Osteoblast (primary cell): ENCODE measurements around the gene EEF1AKMT1. TPM values are rescaled to one million over a fixed set of nuclear protein-coding genes. Genes with fewer than 3 reads are reported as not detected.

Experiments used
- DNase-seq: peaks from one replicate; pipeline ENCODE4 v3.0.0; 2011; ENCODE audit warnings: low spot score, mixed read lengths; ENCODE audit not compliant: insufficient read length; ENCODE audit errors: missing footprints
- H2AFZ ChIP-seq: 2 replicates; pipeline ENCODE4 v1.6.0; 2011; ENCODE audit warnings: mild to moderate bottlenecking, low read length
- H3K27ac ChIP-seq: 2 replicates; pipeline ENCODE4 v1.5.1; 2011; ENCODE audit warnings: mild to moderate bottlenecking, low read depth, low read length, moderate library complexity
- H3K27me3 ChIP-seq: 2 replicates; pipeline ENCODE4 v1.6.0; 2012; ENCODE audit warnings: mild to moderate bottlenecking, control low read depth, inconsistent platforms, low read length, moderate library complexity; ENCODE audit not compliant: insufficient read depth
- H3K36me3 ChIP-seq: 2 replicates; pipeline ENCODE4 v1.5.1; 2011; ENCODE audit warnings: mild to moderate bottlenecking, low read length, control low read depth, moderate library complexity; ENCODE audit not compliant: insufficient read depth
- H3K4me1 ChIP-seq: 2 replicates; pipeline ENCODE4 v1.5.1; 2011; ENCODE audit warnings: mild to moderate bottlenecking, low read length, control low read depth, moderate library complexity; ENCODE audit not compliant: insufficient read depth
- H3K4me2 ChIP-seq: 2 replicates; pipeline ENCODE4 v1.6.0; 2011; ENCODE audit warnings: mild to moderate bottlenecking, low read length; ENCODE audit not compliant: insufficient read depth
- H3K4me3 ChIP-seq: fragments of 200-600 bp; sonication (generic); 3 replicates; pipeline ENCODE4 v1.5.1; 2012; ENCODE audit warnings: mild to moderate bottlenecking, low read length, inconsistent platforms; ENCODE audit not compliant: insufficient read depth
- H3K79me2 ChIP-seq: 2 replicates; pipeline ENCODE4 v1.6.0; 2012; ENCODE audit warnings: mild to moderate bottlenecking, low read length, control low read depth, inconsistent platforms; ENCODE audit not compliant: insufficient read depth
- H3K9me3 ChIP-seq: 2 replicates; pipeline ENCODE4 v1.5.1; 2011; ENCODE audit warnings: low read depth, low read length, control low read depth
- H4K20me1 ChIP-seq: 2 replicates; pipeline ENCODE4 v1.6.0; 2012; ENCODE audit warnings: mild to moderate bottlenecking, low read length, control low read depth; ENCODE audit not compliant: insufficient read depth
- CTCF ChIP-seq: IDR thresholded peaks from 2 replicates; pipeline ENCODE4 v1.5.1; 2011; ENCODE audit warnings: mild to moderate bottlenecking, low read depth, low read length, moderate library complexity; ENCODE audit errors: extremely low read depth
- total RNA-seq: library from RNA; depleted of rRNA; stranded (reverse); fragments of >200 nt; gene quantifications from 2 replicates; pipeline ENCODE4 v1.2.3, GENCODE V29; 2012

EEF1AKMT1 gene
- total RNA-seq, 1 donor, result 7.6 TPM

- Histone ChIP-seq H3K27me3 (no peaks in the 10 kb centered on the region), H3K4me2 (no peak overlapping the region), H2AFZ (no peak overlapping the region), H3K4me3 (no peak overlapping the region), H3K36me3 (peaks cover 18% of the 10 kb centered on the region), H3K9me3 (no peaks in the 10 kb centered on the region), H3K27ac (no peak overlapping the region), H4K20me1 (no peaks in the 10 kb centered on the region), H3K79me2 (no peaks in the 10 kb centered on the region), H3K4me1 (peaks cover 7% of the 10 kb centered on the region)
- TF ChIP-seq CTCF, result no peak
- DNase-seq, result no peak
These were observed 24.3 kb upstream of the EEF1AKMT1 start for GRCh38 chr13:20798027-20798426.

GRCh38 chr13:20796791-20797508 lies 23.2 kb upstream of the EEF1AKMT1 start:
- no peak for TF ChIP-seq CTCF

GRCh38 chr13:20789665-20790064 lies 15.9 kb upstream of the EEF1AKMT1 start:
- Histone ChIP-seq H3K27me3 (no peaks in the 10 kb centered on the region), H3K4me3 (no peak overlapping the region), H3K36me3 (peaks cover 8% of the 10 kb centered on the region), H2AFZ (no peak overlapping the region), H3K9me3 (no peaks in the 10 kb centered on the region), H3K4me1 (no peaks in the 10 kb centered on the region), H3K79me2 (no peaks in the 10 kb centered on the region), H3K27ac (no peak overlapping the region), H4K20me1 (no peaks in the 10 kb centered on the region), H3K4me2 (no peak overlapping the region)
- TF ChIP-seq CTCF, result no peak
- DNase-seq, result no peak

More at GRCh38 chr13:20796791-20797508, 23.2 kb upstream of the EEF1AKMT1 start:
- Histone ChIP-seq H4K20me1 (no peaks in the 10 kb centered on the region), H3K9me3 (no peaks in the 10 kb centered on the region), H3K4me1 (peaks cover 7% of the 10 kb centered on the region), H3K4me3 (no peak overlapping the region), H3K36me3 (peaks cover 18% of the 10 kb centered on the region), H3K27ac (peak overlapping the region; percentile 40), H3K79me2 (no peaks in the 10 kb centered on the region), H3K4me2 (no peak overlapping the region), H2AFZ (no peak overlapping the region), H3K27me3 (no peaks in the 10 kb centered on the region)
- peak; percentile 66 for DNase-seq

- H3K27ac ChIP-seq, result no peak overlapping the region
- no peaks in the 10 kb centered on the region for H3K27me3 ChIP-seq
- TF ChIP-seq CTCF, result no peak
- H2AFZ ChIP-seq, result no peak overlapping the region
- H3K4me3 ChIP-seq, result no peak overlapping the region
- no peak overlapping the region for H3K4me2 ChIP-seq
- H3K4me1 ChIP-seq, result no peaks in the 10 kb centered on the region
- H3K79me2 ChIP-seq, result no peaks in the 10 kb centered on the region
- DNase-seq, result no peak
- no peaks in the 10 kb centered on the region for H3K9me3 ChIP-seq
- H3K36me3 ChIP-seq, result peaks cover 7% of the 10 kb centered on the region
- no peaks in the 10 kb centered on the region for H4K20me1 ChIP-seq
These were observed 14.6 kb upstream of the EEF1AKMT1 start for GRCh38 chr13:20788312-20788711.
